Frontal cortex (tissue), 4 donors: Measurements from ENCODE around the gene LENG1. TPM values are rescaled to one million over a fixed set of nuclear protein-coding genes. Genes with fewer than 3 reads are reported as not detected.

Source experiments
- DNase-seq, 2 donors: peaks; one replicate each; pipeline ENCODE4 v3.0.0; 2012; ENCODE audit warnings: low spot score in 2 of 2
- FAIRE-seq: peaks from 2 replicates; lab custom pipeline; 2012; peaks lifted over from hg19 to GRCh38; lab: Jason Lieb, UNC
- total RNA-seq: library from RNA; depleted of rRNA; stranded (reverse); fragments of >200 nt; gene quantifications from one replicate; pipeline ENCODE4 v1.2.3, GENCODE V29; 2014
- donor health status: control.
- donor health status: control.
- donor health status: control.

Gene LENG1
- total RNA-seq, 1 donor from 2014 or later = 7.3 TPM

GRCh38 chr19:54149021-54149812 is 10.3 kb downstream of the LENG1 start:
- no peak for DNase-seq
- no peak for FAIRE-seq

- DNase-seq (no peak), FAIRE-seq (no peak)
Observed at GRCh38 chr19:54148158-54148557, 11.4 kb downstream of the LENG1 start.

- FAIRE-seq (no peak), DNase-seq (no peak)
Observed at GRCh38 chr19:54147676-54148075, 11.8 kb downstream of the LENG1 start.

- FAIRE-seq (no peak), DNase-seq (no peak)
Observed at GRCh38 chr19:54145541-54146158, 13.9 kb downstream of the LENG1 start.

- DNase-seq (no peak), FAIRE-seq (no peak)
Observed at GRCh38 chr19:54142166-54142780, 17.2 kb downstream of the LENG1 start.

- DNase-seq (no peak), FAIRE-seq (no peak)
Observed at GRCh38 chr19:54141356-54141755, 18.2 kb downstream of the LENG1 start.

- FAIRE-seq = no peak
- DNase-seq = no peak
Observed at GRCh38 chr19:54138489-54139256, 20.8 kb downstream of the LENG1 start.

GRCh38 chr19:54137699-54138488 is 21.6 kb downstream of the LENG1 start, which contains the start of gene CNOT3:
CNOT3 (plus strand) TSS chr19:54137762; CDS start chr19:54142979, 5,217 bp downstream.
- DNase-seq = no peak
- no peak for FAIRE-seq

GRCh38 chr19:54136864-54137698 is 22.4 kb downstream of the LENG1 start:
- FAIRE-seq (peak; percentile 100), DNase-seq (peak; percentile 100)

- FAIRE-seq (no peak), DNase-seq (no peak)
Observed at GRCh38 chr19:54136086-54136863, 23.2 kb downstream of the LENG1 start.

- no peak for FAIRE-seq
- no peak for DNase-seq
Observed at GRCh38 chr19:54133957-54134590, 25.4 kb downstream of the LENG1 start.

GRCh38 chr19:54133312-54133956 is 26.1 kb downstream of the LENG1 start:
- no peak for DNase-seq
- FAIRE-seq = no peak

- no peak for FAIRE-seq
Observed at GRCh38 chr19:54129617-54129996, 29.9 kb downstream of the LENG1 start.

GRCh38 chr19:54128796-54129616 is 30.5 kb downstream of the LENG1 start:
- DNase-seq (no peak), FAIRE-seq (no peak)

More at GRCh38 chr19:54129617-54129996, 29.9 kb downstream of the LENG1 start:
- no peak for DNase-seq

- DNase-seq (no peak), FAIRE-seq (no peak)
Observed at GRCh38 chr19:54128441-54128725, 31.1 kb downstream of the LENG1 start.
